Stimulated activated memory B cell treated with anti-CD40 and anti-IgM and Interleukin-4, amounts not matched to agents 10 μg/mL and 1 μg/mL and 100 μg/mL, for 72 hours (primary cell): Measurements from ENCODE around the gene TENM3.

Experiments
- ATAC-seq: fragments of 150-1000 bp; cut with Tn5 transposase; 2 replicates; pipeline ENCODE4 v1.10.0; 2021
- H3K27ac Mint-ChIP-seq: one replicate; pipeline ENCODE4 v1.8.0; 2022; ENCODE audit warnings: mild to moderate bottlenecking, mixed read lengths
- H3K27me3 Mint-ChIP-seq: one replicate; pipeline ENCODE4 v1.8.0; 2022; ENCODE audit warnings: mixed read lengths
- H3K36me3 Mint-ChIP-seq: one replicate; pipeline ENCODE4 v1.8.0; 2022; ENCODE audit warnings: mixed read lengths
- H3K4me1 Mint-ChIP-seq: one replicate; pipeline ENCODE4 v1.8.0; 2022; ENCODE audit warnings: mixed read lengths
- H3K4me3 Mint-ChIP-seq: one replicate; pipeline ENCODE4 v1.8.0; 2022; ENCODE audit warnings: mild to moderate bottlenecking, moderate library complexity, mixed read lengths
- H3K9me3 Mint-ChIP-seq: one replicate; pipeline ENCODE4 v1.8.0; 2022; ENCODE audit warnings: mixed read lengths

The TENM3 gene

GRCh38 chr4:182766857-182767250 is 523.7 kb downstream of the TENM3 start:
- H3K4me3 Mint-ChIP-seq, result no peak overlapping the region
- no peaks in the 10 kb centered on the region for H3K9me3 Mint-ChIP-seq
- no peaks in the 10 kb centered on the region for H3K36me3 Mint-ChIP-seq
- no peaks in the 10 kb centered on the region for H3K4me1 Mint-ChIP-seq
- no peak for ATAC-seq
- H3K27ac Mint-ChIP-seq, result no peak overlapping the region
- H3K27me3 Mint-ChIP-seq, result no peaks in the 10 kb centered on the region

DNA sequence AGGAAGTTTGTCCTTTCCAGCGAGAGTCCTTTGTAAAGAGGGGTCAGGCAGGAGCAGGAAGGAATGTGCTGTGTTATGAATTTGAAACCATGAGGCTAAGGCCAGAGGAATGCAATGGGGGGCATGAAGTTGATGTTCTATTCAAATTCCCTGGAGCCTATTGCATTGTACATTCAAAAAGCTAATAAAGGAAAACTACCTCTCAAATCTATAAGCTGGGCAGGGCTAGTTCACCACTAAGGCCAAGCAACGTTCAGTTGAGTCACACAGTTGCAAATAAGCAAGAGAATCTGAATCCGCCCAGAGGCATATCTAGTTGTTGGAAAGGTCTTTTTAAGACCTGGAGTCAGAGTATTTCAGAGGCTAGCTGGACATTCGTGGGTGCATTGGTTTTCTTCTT is 525.6 kb downstream of the TENM3 start:
- no peaks in the 10 kb centered on the region for H3K36me3 Mint-ChIP-seq
- no peak for ATAC-seq
- H3K27ac Mint-ChIP-seq, result no peak overlapping the region
- H3K4me3 Mint-ChIP-seq, result no peak overlapping the region
- H3K4me1 Mint-ChIP-seq, result no peaks in the 10 kb centered on the region
- no peaks in the 10 kb centered on the region for H3K9me3 Mint-ChIP-seq
- H3K27me3 Mint-ChIP-seq, result no peaks in the 10 kb centered on the region

DNA sequence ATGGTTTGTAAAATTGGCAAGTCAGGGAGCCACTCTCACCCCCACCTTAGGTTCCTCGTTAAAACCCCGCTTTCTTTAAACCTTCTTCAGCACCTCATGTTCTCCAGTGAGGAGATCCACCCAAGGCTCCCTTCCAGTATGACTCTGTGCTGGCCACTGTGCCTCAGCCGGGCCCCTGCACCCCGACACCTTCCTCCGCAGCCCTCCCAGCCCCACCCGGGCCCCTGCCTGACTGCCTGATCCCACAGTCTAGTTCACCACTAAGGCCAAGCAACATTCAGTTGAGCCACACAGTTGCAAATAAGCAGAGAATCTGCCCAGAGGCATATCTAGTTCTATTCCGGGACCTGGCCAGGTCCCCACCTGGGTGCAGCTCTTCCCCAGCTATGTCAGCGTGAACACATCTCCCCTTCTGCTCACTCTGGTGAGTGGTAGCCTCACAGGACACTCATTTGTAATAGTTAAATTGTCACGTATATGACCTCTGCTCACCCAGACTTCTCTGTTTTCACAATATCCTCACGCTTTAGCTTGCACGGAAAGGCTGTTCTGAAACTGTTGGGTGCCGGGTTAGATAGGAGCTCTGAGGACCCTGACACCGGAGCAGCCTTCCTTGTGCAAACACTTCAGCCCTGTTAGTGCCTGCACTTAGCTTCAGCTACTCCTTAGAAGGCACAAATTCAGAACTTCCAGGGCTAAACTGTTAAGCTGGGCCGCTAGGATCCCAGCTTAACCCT is 527.2 kb downstream of the TENM3 start:
- H3K9me3 Mint-ChIP-seq, result no peaks in the 10 kb centered on the region
- H3K4me3 Mint-ChIP-seq, result no peak overlapping the region
- no peak for ATAC-seq
- no peak overlapping the region for H3K27ac Mint-ChIP-seq
- no peaks in the 10 kb centered on the region for H3K36me3 Mint-ChIP-seq
- no peaks in the 10 kb centered on the region for H3K27me3 Mint-ChIP-seq
- no peaks in the 10 kb centered on the region for H3K4me1 Mint-ChIP-seq

GRCh38 chr4:182770996-182771514 is 527.9 kb downstream of the TENM3 start:
- H3K4me1 Mint-ChIP-seq, result no peaks in the 10 kb centered on the region
- H3K4me3 Mint-ChIP-seq, result no peak overlapping the region
- H3K27me3 Mint-ChIP-seq, result no peaks in the 10 kb centered on the region
- no peak overlapping the region for H3K27ac Mint-ChIP-seq
- H3K9me3 Mint-ChIP-seq, result no peaks in the 10 kb centered on the region
- H3K36me3 Mint-ChIP-seq, result no peaks in the 10 kb centered on the region
- ATAC-seq, result no peak

DNA sequence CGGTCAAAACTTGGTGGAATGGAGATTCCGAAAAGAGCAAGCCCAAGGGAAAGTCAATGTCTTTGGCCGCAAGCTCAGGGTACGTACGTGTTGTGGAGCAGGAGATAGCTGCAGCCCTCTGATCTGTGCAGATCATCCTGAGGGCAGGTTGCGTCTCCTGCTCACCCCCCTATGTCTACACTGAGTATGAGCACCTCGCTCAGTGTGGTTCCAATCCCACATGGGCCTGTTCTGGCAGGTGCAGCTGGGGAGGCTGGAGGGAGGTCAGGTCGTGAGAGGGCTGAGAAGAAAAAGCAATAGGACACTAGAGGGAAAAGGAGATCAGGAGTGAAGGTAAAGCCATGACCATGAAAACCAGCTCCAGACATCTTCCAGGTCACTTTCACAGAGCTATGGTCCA is 531.9 kb downstream of the TENM3 start:
- no peak overlapping the region for H3K4me3 Mint-ChIP-seq
- H3K36me3 Mint-ChIP-seq, result no peaks in the 10 kb centered on the region
- peak; percentile 44 for ATAC-seq
- H3K4me1 Mint-ChIP-seq, result no peaks in the 10 kb centered on the region
- no peaks in the 10 kb centered on the region for H3K27me3 Mint-ChIP-seq
- H3K27ac Mint-ChIP-seq, result no peak overlapping the region
- no peaks in the 10 kb centered on the region for H3K9me3 Mint-ChIP-seq

GRCh38 chr4:182776376-182777105 is 533.3 kb downstream of the TENM3 start:
- Mint-ChIP-seq H3K9me3 (no peaks in the 10 kb centered on the region), H3K36me3 (no peaks in the 10 kb centered on the region), H3K27me3 (no peaks in the 10 kb centered on the region), H3K4me1 (no peaks in the 10 kb centered on the region), H3K27ac (no peak overlapping the region), H3K4me3 (no peak overlapping the region)
- ATAC-seq, result no peak

GRCh38 chr4:182778222-182778982 is 535.2 kb downstream of the TENM3 start:
- H3K27me3 Mint-ChIP-seq, result no peaks in the 10 kb centered on the region
- H3K4me3 Mint-ChIP-seq, result no peak overlapping the region
- no peak for ATAC-seq
- H3K27ac Mint-ChIP-seq, result no peak overlapping the region
- H3K9me3 Mint-ChIP-seq, result no peaks in the 10 kb centered on the region
- no peaks in the 10 kb centered on the region for H3K4me1 Mint-ChIP-seq
- H3K36me3 Mint-ChIP-seq, result no peaks in the 10 kb centered on the region

DNA sequence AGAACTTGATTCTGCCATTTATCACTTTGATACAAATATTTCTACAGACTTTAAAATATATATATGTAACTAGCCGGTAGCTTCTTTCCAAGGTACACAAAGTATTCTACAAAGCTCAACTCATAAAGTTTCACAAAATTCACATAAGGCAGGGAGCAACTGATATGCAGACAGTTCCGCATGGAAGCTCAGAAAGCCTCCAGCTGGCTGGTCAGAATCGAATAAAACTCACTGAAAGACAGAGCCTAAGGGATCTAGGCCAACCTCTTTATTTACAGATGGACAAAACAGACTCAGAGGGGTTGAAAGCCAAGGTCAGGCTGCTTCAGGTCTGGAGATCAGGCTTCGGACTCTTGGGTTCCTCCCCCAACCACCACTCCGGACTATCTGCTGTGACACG is 543.8 kb downstream of the TENM3 start:
- Mint-ChIP-seq H3K9me3 (no peaks in the 10 kb centered on the region), H3K4me3 (no peak overlapping the region), H3K4me1 (no peaks in the 10 kb centered on the region), H3K27me3 (no peaks in the 10 kb centered on the region), H3K36me3 (no peaks in the 10 kb centered on the region), H3K27ac (no peak overlapping the region)
- ATAC-seq, result no peak

- Mint-ChIP-seq H3K27ac (no peak overlapping the region), H3K4me3 (no peak overlapping the region), H3K4me1 (no peaks in the 10 kb centered on the region), H3K9me3 (no peaks in the 10 kb centered on the region), H3K36me3 (no peaks in the 10 kb centered on the region), H3K27me3 (no peaks in the 10 kb centered on the region)
- ATAC-seq, result no peak
Observed at GRCh38 chr4:182788201-182788600, 545.0 kb downstream of the TENM3 start.

DNA sequence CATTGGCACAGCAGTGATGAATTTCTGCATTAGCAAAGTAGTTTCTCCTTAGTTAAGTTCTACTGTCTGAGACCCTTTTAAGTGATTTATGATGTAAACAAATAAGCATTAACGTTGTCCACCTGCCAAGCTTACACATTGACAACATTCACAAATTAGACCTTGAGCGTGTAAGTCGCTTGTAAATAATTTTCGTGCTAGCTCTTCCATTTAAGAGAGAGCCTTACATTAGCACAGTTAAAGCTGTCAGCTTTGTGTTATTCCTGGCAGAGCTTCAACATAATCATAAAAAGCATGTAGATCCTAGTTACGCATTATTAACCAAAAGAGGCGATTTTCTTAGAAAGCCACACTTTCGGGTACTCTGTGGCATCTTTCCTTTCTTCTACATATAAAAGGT is 546.3 kb downstream of the TENM3 start:
- ATAC-seq, result no peak
- Mint-ChIP-seq H3K4me1 (no peaks in the 10 kb centered on the region), H3K27ac (no peak overlapping the region)

DNA sequence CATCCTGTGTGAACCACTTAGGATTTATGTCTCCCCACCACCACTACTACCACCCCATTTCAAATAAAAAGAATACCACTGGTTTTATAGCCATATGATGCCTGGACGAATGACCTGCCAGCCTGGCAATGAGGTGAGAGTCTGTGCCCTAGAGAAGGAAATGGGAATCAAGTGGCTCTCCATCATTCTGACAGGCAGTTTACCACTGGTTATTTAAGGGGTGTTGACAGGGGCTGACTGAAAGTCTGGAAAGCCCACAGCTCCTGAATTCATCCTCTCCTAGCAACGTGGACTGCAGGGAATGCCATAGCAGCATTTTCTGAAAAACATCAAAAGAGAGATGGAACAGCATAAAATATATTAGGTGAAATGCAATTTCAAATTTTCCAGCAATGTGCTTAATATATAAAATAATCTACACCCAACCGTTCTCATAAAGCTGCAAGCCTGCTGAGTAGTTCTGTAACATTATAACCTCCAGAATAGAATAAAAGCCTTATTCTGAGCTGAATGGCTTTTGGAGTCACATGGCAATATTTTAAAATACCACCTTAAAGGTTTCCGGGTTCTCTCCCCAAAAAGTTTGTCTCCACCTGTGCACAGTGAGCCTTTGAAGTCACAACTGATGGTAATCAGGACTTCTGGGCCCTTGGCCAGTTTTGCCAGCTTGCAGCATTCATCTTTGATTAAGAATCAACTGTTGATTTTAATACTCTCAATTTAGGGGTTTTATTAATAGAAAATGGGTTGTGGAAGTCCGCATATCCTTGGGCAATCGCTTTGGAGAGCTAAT is 552.4 kb downstream of the TENM3 start:
- Mint-ChIP-seq H3K4me1 (no peaks in the 10 kb centered on the region), H3K36me3 (no peaks in the 10 kb centered on the region), H3K9me3 (no peaks in the 10 kb centered on the region), H3K27me3 (no peaks in the 10 kb centered on the region), H3K4me3 (no peak overlapping the region), H3K27ac (no peak overlapping the region)
- no peak for ATAC-seq

More for the DNA sequence above, 546.3 kb downstream of the TENM3 start:
- H3K36me3 Mint-ChIP-seq, result no peaks in the 10 kb centered on the region
- no peaks in the 10 kb centered on the region for H3K9me3 Mint-ChIP-seq
- H3K4me3 Mint-ChIP-seq, result no peak overlapping the region
- H3K27me3 Mint-ChIP-seq, result no peaks in the 10 kb centered on the region

- ATAC-seq, result peak; percentile 17
- H3K36me3 Mint-ChIP-seq, result no peaks in the 10 kb centered on the region
- peaks cover 2% of the 10 kb centered on the region for H3K27me3 Mint-ChIP-seq
- no peaks in the 10 kb centered on the region for H3K9me3 Mint-ChIP-seq
- H3K4me1 Mint-ChIP-seq, result no peaks in the 10 kb centered on the region
- H3K4me3 Mint-ChIP-seq, result no peak overlapping the region
- no peak overlapping the region for H3K27ac Mint-ChIP-seq
Observed at GRCh38 chr4:182799515-182800215, 556.5 kb downstream of the TENM3 start.

DNA sequence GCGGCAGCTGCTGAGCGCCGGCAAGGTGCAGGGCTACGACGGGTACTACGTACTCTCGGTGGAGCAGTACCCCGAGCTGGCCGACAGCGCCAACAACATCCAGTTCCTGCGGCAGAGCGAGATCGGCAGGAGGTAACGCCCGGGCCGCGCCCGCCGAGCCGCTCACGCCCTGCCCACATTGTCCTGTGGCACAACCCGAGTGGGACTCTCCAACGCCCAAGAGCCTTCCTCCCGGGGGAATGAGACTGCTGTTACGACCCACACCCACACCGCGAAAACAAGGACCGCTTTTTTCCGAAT is 557.0 kb downstream of the TENM3 start:
- H3K36me3 Mint-ChIP-seq, result no peaks in the 10 kb centered on the region
- H3K27me3 Mint-ChIP-seq, result peaks cover 7% of the 10 kb centered on the region
- no peaks in the 10 kb centered on the region for H3K9me3 Mint-ChIP-seq
- H3K4me1 Mint-ChIP-seq, result no peaks in the 10 kb centered on the region
- ATAC-seq, result peak; percentile 29
- H3K27ac Mint-ChIP-seq, result no peak overlapping the region
- H3K4me3 Mint-ChIP-seq, result no peak overlapping the region

DNA sequence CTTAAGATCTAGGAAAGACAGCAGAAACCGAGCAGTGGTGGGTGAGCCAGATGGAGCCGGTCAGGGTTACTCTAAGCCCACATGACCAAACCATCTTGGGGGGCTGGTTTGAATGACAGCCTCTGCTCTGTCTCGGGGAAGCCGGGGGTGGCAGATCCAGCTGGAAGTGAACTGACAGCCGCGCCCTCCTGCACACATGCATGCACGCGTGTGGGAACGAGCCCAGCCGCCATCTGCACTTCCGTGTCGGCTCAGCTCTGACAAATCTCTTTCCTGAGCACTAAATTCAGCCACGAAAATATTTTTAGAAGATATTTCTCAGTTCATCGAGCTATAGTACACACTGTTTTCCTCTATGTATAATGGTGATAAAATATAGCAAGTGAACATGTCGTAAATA is 558.4 kb downstream of the TENM3 start:
- ATAC-seq, result no peak
- Mint-ChIP-seq H3K27me3 (peaks cover 22% of the 10 kb centered on the region), H3K4me3 (no peak overlapping the region), H3K27ac (no peak overlapping the region), H3K4me1 (peaks cover 4% of the 10 kb centered on the region), H3K36me3 (no peaks in the 10 kb centered on the region), H3K9me3 (no peaks in the 10 kb centered on the region)
